GM04504 (cell line): ENCODE measurements around the gene SCYGR5.
A peak's percentile ranks its signal among the peaks of the same experiment; 100 is the strongest.
"Not testable (repeated sequence)": the region's sequence is repeated elsewhere in the genome, so short reads cannot be mapped to it uniquely, and the experiment has no call there.

Experiments used
- DNase-seq: peaks from one replicate; pipeline ENCODE4 v3.0.0-alpha.2; 2012; ENCODE audit warnings: low read depth

The SCYGR5 gene, protein sequence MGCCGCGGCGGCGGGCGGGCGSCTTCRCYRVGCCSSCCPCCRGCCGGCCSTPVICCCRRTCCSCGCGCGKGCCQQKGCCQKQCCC

DNA sequence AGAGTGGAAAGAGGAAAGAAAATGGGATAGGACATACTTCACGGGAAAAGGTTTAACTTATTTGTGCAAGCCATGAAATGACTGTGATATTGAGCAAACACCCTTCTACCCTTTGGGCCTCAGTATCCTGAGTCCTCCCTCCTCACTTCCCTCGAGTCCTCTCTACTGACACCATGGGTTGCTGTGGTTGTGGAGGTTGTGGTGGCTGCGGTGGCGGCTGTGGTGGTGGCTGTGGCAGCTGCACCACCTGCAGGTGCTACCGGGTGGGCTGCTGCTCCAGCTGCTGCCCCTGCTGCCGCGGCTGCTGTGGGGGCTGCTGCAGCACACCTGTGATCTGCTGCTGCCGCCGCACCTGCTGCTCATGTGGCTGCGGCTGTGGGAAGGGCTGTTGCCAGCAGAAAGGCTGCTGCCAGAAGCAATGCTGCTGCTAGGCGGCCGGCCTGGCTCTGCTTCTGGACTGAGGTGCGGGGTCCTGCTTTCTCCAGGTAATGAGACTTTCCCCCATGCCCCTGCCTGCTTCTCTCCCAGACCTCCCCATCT, at the start of gene SCYGR5:
Gene SCYGR5, plus strand, starts transcription at position 174 of the 540 bp plus-strand sequence. Its CDS starts 0 bp downstream, at position 174.
- not testable (repeated sequence) for DNase-seq

DNA sequence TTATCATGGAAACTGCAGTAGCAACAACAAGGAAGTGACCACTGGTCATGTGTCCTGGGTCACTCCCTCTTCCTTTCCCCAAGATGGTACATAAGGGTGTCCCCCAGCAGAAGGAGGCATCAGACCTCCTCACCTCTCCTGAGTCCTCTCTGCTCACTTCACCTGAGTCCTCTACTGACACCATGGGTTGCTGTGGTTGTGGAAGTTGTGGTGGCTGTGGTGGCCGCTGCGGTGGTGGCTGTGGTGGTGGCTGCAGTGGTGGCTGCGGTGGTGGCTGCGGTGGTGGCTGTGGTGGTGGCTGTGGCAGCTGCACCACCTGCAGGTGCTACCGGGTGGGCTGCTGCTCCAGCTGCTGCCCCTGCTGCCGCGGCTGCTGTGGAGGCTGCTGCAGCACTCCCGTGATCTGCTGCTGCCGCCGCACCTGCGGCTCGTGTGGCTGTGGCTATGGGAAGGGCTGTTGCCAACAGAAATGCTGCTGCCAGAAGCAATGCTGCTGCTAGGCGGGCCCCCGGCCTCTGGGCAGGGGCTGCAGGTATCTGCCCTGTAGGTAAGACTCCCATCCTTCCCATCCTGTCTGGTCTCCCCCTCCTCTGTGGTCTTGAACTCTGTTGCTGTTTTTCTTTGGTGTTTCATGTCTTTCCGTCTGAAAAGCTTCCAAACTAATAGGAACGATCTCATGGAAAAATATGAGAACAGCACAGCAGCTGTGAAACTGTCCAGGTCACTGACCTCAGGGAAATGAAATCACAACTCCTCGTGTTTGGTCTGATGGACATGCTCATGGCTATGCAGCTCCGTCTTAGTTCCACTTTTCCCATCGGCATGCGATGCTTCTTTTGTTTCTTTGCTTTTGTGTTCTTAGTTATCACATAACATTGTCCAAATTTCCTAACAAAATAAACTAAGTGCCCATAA, 49.0 kb upstream of the SCYGR5 start, which contains the start of gene SCYGR4:
Gene SCYGR4, plus strand, starts transcription at position 183 of the 915 bp plus-strand sequence. Its CDS starts 0 bp downstream, at position 183.
- DNase-seq = no peak

DNA sequence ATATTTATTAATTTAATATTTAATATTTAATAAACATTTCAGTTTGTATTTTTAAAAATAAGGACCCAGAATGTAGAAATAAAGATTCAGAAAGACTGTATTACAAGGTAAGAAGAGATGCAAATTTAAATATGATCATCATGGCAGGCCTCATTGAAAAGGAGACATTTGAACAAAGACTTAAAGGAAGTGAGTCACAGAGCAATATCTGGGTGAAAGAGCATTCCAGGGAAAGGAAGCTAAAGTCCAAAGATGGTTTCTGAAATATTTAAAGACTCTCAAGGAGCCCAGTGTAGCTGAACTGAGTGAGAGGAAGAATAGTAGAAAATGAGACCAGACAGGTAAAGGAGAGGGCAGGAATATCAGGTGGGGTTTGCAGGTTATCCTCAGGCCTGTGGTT, 43.4 kb upstream of the SCYGR5 start:
- DNase-seq = peak; percentile 20

DNA sequence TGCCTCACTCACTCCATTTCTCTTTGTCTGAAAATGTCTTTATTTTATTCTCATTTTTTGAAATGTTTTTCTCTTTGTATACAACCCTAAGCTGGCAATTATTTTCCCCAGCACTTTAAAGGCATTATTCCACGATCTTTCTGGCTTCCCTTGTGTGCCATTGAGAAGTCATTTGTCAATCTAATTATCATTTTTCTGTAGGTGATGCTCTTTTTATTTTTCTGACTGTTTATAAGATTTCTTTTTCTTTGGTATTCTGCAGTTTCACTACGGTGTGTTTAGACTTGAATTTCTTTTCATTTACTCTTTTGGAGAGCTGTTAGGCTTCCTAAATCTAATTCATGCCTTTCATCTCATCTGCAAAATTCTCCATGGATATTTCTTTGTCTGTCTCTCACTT, 41.2 kb upstream of the SCYGR5 start:
- DNase-seq = no peak

DNA sequence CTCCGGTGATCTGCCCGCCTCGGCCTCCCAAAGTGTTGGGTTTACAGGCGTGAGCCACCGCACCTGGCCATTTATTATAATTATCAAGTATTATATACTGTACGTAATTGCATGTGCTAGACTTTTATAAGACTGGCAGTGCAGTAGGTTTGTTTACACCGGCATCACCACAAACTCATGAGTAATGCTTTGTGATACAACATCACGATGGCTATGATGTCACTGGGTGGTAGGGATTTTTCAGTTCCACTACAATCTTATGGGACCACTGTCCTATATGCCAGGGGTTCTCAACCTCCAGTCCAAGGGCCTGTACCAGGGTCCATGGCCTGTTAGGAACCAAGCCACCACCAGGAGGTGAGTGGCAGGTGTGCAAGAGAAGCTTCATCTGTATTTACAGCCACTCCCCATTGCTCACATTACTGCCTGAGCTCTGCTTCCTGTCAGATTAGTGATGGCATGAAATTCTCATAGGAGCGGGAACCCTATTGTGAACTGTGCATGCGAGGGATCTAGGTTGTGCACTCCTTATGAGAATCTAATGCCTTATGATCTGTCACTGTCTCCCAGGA, 39.9 kb upstream of the SCYGR5 start:
- no peak for DNase-seq

DNA sequence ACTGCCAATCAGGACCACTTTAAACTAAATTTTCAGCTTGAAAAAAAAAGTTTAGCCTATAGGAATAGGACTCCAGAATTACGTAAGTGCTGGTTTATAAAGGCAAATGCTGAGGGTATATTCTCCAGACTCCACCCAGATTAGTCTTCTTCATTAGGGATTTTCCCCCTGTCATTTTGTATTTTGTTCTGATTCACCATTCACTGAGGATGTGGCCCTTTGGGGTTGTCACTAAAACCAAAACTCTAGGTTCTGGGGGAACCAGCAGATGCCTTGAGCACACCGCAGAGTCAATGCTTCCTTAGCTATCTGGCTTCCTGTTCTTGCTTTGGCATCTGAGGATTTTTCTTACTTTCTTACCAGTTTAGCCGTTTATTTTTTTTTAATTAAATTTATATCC, 38.8 kb upstream of the SCYGR5 start:
- no peak for DNase-seq

DNA sequence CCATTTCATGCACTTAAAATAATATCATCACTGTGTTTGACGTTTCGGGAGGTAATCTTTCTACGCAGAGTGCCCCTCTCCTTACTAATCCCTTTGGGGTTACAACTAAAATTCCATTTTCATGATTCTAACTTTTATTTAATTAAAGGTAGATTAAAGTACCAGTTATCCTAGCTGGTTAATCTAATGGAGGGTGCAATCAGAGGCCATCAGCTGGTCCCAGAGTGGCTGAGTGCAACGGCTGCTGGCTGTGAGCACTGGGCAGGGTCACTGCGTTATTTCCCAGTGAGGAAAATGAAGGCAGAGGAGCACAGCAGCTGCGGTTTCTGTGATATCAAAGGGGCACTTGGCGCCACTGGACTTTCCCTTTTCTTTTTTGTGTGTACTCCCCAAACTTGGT, 37.2 kb upstream of the SCYGR5 start:
- DNase-seq = no peak

DNA sequence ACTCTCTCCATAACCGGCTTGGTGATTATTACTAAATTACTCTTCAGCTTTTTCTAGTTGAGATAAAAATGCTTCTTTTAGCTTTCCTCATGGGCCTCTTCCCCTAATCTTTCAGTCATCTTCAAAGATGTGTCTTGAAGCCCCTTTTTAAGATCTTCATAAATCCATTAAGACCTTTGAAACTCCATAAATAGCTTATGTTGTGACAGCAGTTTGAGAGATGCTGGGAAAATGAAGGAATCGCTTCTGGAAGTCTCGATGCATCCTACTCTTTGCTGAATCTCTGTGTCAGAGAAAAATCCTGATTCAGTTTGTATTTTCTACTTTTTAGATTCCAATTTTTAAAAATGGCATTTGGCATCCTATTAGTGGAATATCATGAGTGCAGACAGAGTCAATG, 36.3 kb upstream of the SCYGR5 start:
- DNase-seq = no peak

DNA sequence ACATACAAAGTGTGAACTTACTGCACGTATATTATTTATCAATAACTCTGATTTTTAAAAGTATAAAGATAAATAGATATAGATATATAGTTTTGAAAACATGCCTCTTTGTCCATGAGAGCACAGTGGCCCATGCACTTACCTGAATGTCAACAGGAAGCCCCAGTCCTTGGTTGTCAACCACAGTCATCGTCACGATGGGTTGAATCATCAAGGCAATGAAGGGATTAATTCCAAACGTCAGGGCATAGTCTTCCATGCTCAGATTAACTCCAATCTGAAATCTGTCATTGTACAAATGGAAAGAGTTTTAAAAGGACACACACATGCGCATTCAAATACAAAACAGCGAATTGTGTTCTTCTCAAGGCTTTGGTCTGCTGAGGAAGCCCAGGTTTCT, 33.8 kb upstream of the SCYGR5 start:
- DNase-seq = no peak

DNA sequence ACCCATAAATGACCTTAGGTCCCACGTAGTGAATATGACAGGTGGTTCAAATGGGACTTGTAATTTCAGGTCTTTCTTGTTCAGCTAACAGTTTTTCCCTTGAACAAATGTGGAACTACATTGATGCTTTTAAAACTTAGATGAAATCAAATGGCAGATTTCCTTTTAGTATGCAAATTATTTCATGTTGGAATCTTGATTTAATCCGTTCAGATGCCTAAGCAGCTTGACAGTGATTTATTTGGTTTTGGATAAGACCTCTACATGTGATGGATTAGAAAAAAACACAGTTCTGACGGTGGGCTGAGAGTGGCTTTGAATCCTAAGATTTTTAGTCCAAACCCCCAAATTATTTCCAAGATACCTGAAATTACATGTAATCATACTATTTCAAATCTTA, 32.4 kb upstream of the SCYGR5 start:
- no peak for DNase-seq

DNA sequence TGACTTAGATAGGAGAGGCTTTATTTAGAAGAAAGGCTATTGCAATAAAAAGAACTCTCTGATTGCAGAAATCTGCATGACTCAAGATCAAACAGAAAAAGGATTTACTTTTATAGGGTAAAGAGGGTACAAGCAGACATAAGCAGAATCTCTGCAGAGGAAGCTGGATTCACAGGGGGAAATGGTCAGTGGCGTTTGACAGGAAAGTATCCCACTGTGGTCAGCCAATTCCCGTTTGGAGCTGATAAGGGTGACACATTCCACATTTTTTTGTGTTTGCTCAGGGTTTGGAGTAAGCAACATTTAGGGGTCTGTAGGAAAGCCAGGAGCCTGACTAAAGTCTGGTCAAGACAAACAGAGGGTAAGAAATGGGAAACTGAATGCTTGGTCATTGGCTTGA, 23.9 kb upstream of the SCYGR5 start:
- no peak for DNase-seq

DNA sequence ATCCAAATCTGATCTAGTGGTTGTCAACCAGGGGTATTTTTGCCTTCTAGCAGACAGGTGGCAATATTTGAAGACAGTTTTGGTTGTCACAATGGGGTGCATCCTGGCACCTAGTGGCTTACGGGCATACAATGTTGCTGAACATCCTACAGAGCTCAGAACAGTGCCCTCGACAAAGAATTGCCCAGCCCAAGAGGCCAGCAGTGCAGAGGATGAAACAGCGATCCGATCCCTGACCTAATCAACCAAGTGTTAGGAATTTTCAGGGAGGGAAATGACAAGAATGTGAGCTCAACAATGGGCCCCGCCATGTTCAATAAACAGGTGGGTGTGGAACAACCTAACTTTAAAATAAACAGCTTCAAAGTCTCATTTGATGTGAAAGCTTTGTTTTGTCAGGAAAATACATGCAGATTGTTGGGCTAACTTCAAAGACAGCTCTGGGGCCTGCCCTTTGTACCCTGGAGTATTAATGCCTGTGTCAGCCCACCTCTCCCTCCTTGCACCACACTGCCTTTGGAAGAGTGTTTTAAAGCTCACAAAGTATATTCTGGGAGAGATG, 22.5 kb upstream of the SCYGR5 start:
- DNase-seq = no peak

DNA sequence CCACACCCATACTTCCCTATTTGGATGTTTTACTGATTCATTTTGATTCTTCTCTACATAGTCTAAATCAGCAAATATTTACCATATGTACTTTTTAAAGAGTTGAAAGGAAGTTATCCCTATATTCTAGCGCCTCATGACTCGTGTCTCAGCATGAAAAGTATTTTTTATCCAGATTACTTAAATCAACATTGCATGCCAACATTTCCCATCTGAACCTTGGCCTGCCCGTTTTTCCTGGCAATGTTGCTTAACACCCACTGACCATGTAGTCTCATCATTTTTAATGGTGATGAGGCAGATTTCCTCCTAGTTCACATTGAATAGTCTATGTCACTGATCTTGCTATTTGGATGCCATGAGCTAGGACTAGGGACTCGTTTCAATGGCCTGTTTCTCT, 13.2 kb upstream of the SCYGR5 start:
- peak; percentile 7 for DNase-seq

DNA sequence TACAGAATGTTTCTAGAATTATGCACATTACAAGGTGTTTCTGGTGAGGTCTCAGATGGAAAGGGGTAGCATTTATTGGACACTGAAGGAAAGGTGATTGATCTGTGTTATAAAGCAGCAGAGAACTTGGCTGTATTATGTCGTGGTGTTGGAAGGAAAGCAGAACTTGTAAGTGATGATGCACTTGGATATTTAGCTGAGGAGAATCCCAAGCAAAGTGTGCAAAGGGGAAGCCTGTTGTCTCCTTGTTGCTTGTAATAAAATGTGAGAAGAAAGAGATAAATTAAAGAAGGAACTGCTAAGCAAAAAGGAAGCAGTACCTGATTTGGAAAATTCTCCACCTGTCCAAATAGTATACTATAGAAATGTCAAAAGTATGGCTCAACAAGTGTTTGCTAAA, 12.2 kb upstream of the SCYGR5 start:
- DNase-seq = no peak

DNA sequence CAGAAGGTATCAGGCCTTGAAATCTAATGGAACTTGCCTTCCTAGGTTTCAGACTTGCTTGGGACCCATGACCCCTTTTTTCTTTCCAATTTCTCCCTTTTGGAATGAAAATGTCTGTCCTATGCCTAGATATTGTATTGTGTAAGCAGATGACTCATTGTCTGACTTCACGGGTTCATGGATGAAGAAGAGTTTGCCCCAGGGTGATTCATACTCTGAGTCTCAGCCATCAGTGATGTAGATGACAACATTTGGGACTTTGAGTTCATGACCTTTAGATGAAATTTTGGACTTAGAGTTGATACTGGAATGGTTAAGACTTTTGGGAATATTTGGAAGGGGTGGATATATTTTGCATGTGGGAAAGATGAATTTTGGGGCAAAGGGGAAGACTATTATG, 11.2 kb upstream of the SCYGR5 start:
- DNase-seq = peak; percentile 71

DNA sequence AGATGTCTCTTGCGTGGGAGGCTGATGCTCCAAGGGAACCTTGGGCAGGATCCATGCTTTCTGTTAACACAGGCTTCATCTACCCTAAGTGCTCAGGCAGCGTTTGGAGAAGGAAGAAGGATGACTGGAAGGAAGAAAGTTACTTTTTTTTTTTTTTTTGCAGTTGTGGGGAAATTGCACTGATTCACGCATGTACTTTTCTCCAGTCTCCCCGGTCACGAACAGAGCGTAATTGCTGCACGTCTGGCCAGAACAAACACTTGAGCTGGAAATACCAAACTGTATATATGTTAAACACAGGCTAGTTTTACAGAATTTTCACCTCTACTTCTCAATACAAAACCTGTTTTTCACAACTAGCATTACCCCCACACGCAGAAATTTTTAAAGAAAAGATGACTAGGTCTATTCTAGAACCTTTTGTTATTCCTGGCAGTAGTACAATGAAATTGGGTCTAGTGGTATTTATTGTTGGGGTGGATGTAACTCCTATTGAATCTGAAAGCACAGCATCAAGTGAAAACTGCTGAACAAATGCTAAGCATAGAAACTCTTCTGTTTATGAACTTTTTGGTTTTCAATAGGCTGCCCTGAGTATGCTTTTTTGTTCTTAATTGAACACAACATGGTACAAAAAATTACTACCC, 9.3 kb upstream of the SCYGR5 start:
- no peak for DNase-seq

DNA sequence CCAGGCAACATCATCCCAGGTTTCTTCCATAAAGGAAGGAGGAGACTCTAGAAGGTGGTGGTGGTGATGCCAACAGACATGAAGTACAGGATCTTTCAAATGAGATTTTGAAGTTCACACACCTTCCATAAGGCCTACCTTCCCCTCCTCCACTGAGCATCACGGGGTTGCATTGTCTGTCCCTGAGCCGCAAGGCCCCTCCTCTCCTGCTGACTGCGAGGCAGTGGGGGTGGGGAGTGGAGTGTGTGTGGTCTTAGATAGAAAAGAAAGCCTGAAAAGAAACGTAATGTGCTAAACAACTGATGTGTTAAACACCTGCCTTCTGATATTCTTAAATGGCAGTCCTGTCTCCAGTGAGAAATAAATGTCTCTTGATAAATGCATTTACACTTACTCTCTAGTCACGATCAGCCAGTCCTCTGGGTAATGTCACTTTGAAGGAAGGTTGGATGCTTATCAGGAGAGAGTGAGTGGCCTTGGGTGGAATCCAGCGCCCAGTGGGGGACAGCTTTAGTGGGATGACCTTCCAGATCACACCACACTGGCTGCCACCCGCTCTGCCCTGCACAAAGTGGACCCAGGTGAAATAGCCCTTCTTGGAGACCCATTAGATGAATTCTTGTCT, 5.5 kb upstream of the SCYGR5 start:
- no peak for DNase-seq

DNA sequence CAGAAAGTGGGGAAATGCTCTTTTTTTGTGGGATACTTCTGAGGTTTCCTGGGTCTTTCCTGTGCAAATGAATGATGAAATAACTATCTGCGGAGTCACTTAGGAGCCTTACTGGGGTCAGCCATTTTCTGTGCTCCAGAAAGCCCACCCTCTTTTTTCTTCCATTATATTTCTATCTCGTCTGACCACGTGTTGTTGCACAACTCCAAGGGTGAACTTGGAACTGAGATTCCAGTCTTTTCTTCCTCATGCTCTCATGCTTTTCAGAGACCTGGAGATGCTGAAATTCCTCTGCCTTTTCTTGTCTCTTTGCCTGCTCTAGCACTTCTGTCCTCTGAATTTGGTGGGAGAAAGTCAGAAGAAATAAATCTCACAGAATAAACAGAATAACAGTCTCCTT, 4.8 kb upstream of the SCYGR5 start:
- DNase-seq = no peak

DNA sequence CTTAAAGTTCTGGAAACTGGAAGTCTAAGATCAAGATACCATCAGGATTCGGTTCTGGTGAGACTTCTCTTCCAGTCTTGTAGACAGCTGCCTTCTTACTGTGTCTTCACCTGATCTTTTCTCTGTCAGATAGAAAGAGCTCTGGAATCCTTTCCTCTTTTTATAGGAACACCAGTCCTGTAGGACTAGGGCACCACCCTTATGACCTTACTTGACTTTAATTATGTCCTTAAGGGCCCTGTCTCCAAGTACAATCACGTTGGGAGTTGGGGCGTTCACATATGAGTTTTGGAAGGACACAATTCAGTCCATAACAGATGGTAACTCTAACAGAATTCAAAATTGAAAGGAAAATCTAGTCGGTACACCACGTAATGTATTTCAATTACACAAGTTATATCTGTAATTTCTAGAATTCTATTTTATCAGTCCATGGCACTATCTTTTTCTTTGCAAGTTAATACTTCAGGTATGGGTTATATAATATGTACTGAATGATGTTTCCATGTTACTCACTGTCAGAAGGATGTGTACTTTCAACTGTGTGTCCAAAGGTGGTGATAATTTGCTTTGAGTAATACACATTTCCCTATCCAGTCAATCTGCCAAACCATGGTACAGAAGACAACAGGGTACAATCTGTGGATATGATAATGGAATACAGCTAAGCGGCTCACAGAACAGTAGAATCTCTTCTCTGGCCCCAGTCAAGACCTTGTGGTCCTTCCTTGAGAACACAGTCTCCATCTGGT, 1.2 kb upstream of the SCYGR5 start:
- DNase-seq = no peak

DNA sequence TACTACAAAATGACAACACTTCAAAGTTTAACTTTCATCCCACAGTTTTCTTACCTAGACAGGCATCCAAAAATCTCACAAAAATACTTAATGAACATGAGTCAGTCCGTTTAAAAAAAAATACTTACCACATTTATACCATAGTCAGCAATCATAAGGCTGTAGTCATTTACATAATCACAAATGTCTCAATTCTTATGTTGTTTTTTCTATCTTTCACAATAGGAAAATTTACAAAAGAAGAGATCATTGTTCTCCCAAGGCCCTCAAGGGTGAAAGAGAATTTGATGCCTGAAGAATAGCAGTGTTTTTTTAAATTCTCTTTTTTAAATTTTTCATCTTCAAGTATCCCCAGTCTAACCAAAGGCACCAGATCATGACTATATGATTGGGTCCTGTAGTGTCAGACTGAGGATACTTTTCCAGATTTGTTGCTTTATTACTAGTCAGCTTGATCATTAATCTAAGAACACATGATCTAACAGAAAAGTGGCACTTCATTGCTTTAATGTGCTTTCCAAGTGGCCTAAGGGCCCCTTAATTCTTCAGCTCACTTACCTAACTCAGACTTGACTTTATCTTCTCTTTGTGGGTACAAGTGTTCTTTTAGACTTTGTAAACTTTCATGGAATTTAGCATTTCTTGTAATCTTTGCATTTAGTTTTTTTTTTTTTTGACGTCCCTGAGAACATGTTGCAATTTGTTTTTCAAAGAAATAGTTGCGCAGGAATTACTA, 4.7 kb downstream of the SCYGR5 start:
- no peak for DNase-seq
